Measurements from ENCODE around the gene ATP13A1.
"Not testable (repeated sequence)": the region's sequence is repeated elsewhere in the genome, so short reads cannot be mapped to it uniquely, and the experiment has no call there.

The ATP13A1 gene

GRCh38 chr19:19619849-19620210, 43.6 kb downstream of the ATP13A1 start:
- no peak for DNase-seq (ENCODE audit: low read depth in 2 of 2)

GRCh38 chr19:19619181-19619848, 44.2 kb downstream of the ATP13A1 start:
- no peak for DNase-seq (ENCODE audit: low read depth in 2 of 2)

- DNase-seq (ENCODE audit: low read depth in 2 of 2): peak; percentile 98 to 99
These were observed 45.0 kb downstream of the ATP13A1 start, which contains the start of gene PBX4 for GRCh38 chr19:19618219-19619051. Gene PBX4 (minus strand): TSS chr19:19618687. CDS start chr19:19618629, 58 bp downstream.

- no peak for DNase-seq (ENCODE audit: low read depth in 2 of 2)
These were observed 48.4 kb downstream of the ATP13A1 start for GRCh38 chr19:19615086-19615485.

GRCh38 chr19:19613506-19613905, 50.0 kb downstream of the ATP13A1 start:
- DNase-seq (ENCODE audit: low read depth in 2 of 2): no peak

GRCh38 chr19:19610376-19611202, 52.9 kb downstream of the ATP13A1 start:
- no peak for DNase-seq (ENCODE audit: low read depth in 2 of 2)

GRCh38 chr19:19606686-19607085, 56.8 kb downstream of the ATP13A1 start:
- DNase-seq (ENCODE audit: low read depth in 2 of 2): not testable (repeated sequence)

GRCh38 chr19:19606021-19606420, 57.5 kb downstream of the ATP13A1 start:
- no peak for DNase-seq (ENCODE audit: low read depth in 2 of 2)

- no peak for DNase-seq (ENCODE audit: low read depth in 2 of 2)
These were observed 60.7 kb downstream of the ATP13A1 start for GRCh38 chr19:19602713-19603324.

GRCh38 chr19:19602136-19602712, 61.3 kb downstream of the ATP13A1 start:
- no peak for DNase-seq (ENCODE audit: low read depth in 2 of 2)

GRCh38 chr19:19600793-19601330, 62.6 kb downstream of the ATP13A1 start:
- DNase-seq (ENCODE audit: low read depth in 2 of 2): no peak

- peak in 1 of 2 donors; percentile 41 for DNase-seq (ENCODE audit: low read depth in 2 of 2)
These were observed 64.6 kb downstream of the ATP13A1 start for GRCh38 chr19:19598728-19599451.

- no peak for DNase-seq (ENCODE audit: low read depth in 2 of 2)
These were observed 65.6 kb downstream of the ATP13A1 start for GRCh38 chr19:19597809-19598306.

All from stimulated activated CD8-positive, alpha-beta memory T cell treated with anti-CD3 and anti-CD28 coated beads, Interleukin-2, amount 100 ng/mL, for 1 hour (primary cell).